Lung (tissue), 12 donors: ENCODE results near the gene SSH3. TPM values are rescaled to one million over a fixed set of nuclear protein-coding genes. Genes with fewer than 3 reads are reported as not detected.

Source experiments
- ATAC-seq: fragments of 200-7000 bp; cut with Tn5 transposase; one replicate; pipeline ENCODE4 v1.9.1; 2020; ENCODE audit warnings: moderate number of reproducible peaks; ENCODE audit not compliant: insufficient read depth, low FRiP score
- DNase-seq, 3 donors: peaks; one replicate each; pipeline ENCODE4 v3.0.0-alpha.2; 2013 to 2017
- H3K27ac ChIP-seq, 2 donors: one replicate each; pipeline ENCODE4 v1.5.1; 2013; ENCODE audit warnings: mild to moderate bottlenecking in 2 of 2, moderate library complexity in 2 of 2, control low read depth in 1 of 2, inconsistent platforms in 1 of 2, low read depth in 1 of 2, low read length in 1 of 2
- H3K27me3 ChIP-seq, 3 donors: one replicate each; pipeline ENCODE4 v1.5.1; 2013; ENCODE audit warnings: low read length in 2 of 3; ENCODE audit not compliant: control insufficient read depth in 3 of 3, insufficient read depth in 3 of 3
- H3K36me3 ChIP-seq, 4 donors: one replicate each; pipeline ENCODE4 v1.5.1; 2013; ENCODE audit warnings: low read length in 4 of 4, mild to moderate bottlenecking in 1 of 4, moderate library complexity in 1 of 4; ENCODE audit not compliant: control insufficient read depth in 4 of 4, insufficient read depth in 4 of 4
- H3K4me1 ChIP-seq, 5 donors: one replicate each; pipeline ENCODE4 v1.5.1; 2013; ENCODE audit warnings: low read length in 5 of 5, mild to moderate bottlenecking in 2 of 5, moderate library complexity in 1 of 5; ENCODE audit not compliant: control insufficient read depth in 5 of 5, insufficient read depth in 5 of 5
- H3K4me3 ChIP-seq: one replicate; pipeline ENCODE4 v1.5.1; 2013; ENCODE audit warnings: mild to moderate bottlenecking, control low read depth, moderate library complexity
- H3K9ac ChIP-seq, 2 donors: one replicate each; pipeline ENCODE4 v1.5.1; 2013; ENCODE audit warnings: low read length in 2 of 2, control low read depth in 1 of 2; ENCODE audit not compliant: insufficient read depth in 1 of 2
- H3K9me3 ChIP-seq, 4 donors: one replicate each; pipeline ENCODE4 v1.5.1; 2013; ENCODE audit warnings: low read length in 3 of 4, mild to moderate bottlenecking in 1 of 4, moderate library complexity in 1 of 4; ENCODE audit not compliant: control insufficient read depth in 4 of 4, insufficient read depth in 3 of 4
- CTCF ChIP-seq: IDR thresholded peaks from 2 replicates; pipeline ENCODE4 v1.5.1; 2012; ENCODE audit warnings: mild to moderate bottlenecking; ENCODE audit errors: control extremely low read depth, extremely low read depth
- WGBS, 2 donors: extraction: QIAGEN DNeasy Blood & Tissue Kit; methylation state at CpG; one replicate each; pipeline ENCODE4 v1.1.7; 2013; 5-methylcytosine and 5-hydroxymethylcytosine counted together
- polyA plus RNA-seq, 2 donors: library from polyadenylated mRNA; stranded (reverse); fragments of 200-250 nt; gene quantifications; one replicate each; pipeline ENCODE4 v1.2.1, GENCODE V29; 2013
- total RNA-seq, 2 donors: library from RNA; depleted of rRNA in 1 of 2; stranded (reverse); fragments of >200 nt in 1 of 2; gene quantifications; one replicate each; pipeline ENCODE4 v1.2.1, GENCODE V29; 2014 to 2021
- donor health status: control.
- donor health status: control.
- donor health status: Bipolar disorder and iron deficiency.
- donor health status: healthy.
- donor health status: DM: yes; HTN: yes; CAD: no.

Gene SSH3
- total and polyA plus RNA-seq, 4 donors = 19.0 to 42.7 (median 27.2) TPM

GRCh38 chr11:67268962-67269268, 34.4 kb upstream of the SSH3 start:
- ATAC-seq = no peak
- H3K27ac ChIP-seq = peak overlapping the region in 1 of 2 donors; percentile 73

GRCh38 chr11:67269401-67270255, 33.7 kb upstream of the SSH3 start:
- TF ChIP-seq CTCF = no peak
- no peak for ATAC-seq
- H3K4me3 ChIP-seq = no peak overlapping the region
- WGBS, 2 donors = 13 to 27% methylated on average over 15 of the region's 15 CpGs
- peak overlapping the region in 1 of 2 donors; percentile 34 for H3K9ac ChIP-seq
- H3K36me3 ChIP-seq = peaks cover 0 to 12% (median 4%) of the 10 kb centered on the region in 4 donors
- H3K9me3 ChIP-seq = no peaks in the 10 kb centered on the region
- DNase-seq = no peak
- peaks cover 20 to 74% (median 41%) of the 10 kb centered on the region in 5 donors for H3K4me1 ChIP-seq
- H3K27ac ChIP-seq = peak overlapping the region; percentile 43 to 73
- H3K27me3 ChIP-seq = no peaks in the 10 kb centered on the region

More at GRCh38 chr11:67268962-67269268, 34.4 kb upstream of the SSH3 start:
- 56 to 69% methylated on average over 13 of the region's 13 CpGs for WGBS, 2 donors
- no peaks in the 10 kb centered on the region for H3K27me3 ChIP-seq
- no peak overlapping the region for H3K9ac ChIP-seq
- no peaks in the 10 kb centered on the region for H3K9me3 ChIP-seq
- H3K4me3 ChIP-seq = no peak overlapping the region
- H3K4me1 ChIP-seq = peaks cover 19 to 71% (median 41%) of the 10 kb centered on the region in 5 donors
- DNase-seq = no peak
- no peak for TF ChIP-seq CTCF
- H3K36me3 ChIP-seq = peaks cover 0 to 12% (median 4%) of the 10 kb centered on the region in 4 donors

GRCh38 chr11:67270256-67271204, 32.8 kb upstream of the SSH3 start:
- H3K9ac ChIP-seq = no peak overlapping the region
- no peak for TF ChIP-seq CTCF
- peak overlapping the region; percentile 43 to 73 for H3K27ac ChIP-seq
- H3K27me3 ChIP-seq = no peaks in the 10 kb centered on the region
- H3K9me3 ChIP-seq = no peaks in the 10 kb centered on the region
- ATAC-seq (no peak), DNase-seq (peak; percentile 69 to 86 (median 71))
- 12 to 21% methylated on average over 28 of the region's 28 CpGs for WGBS, 2 donors
- H3K36me3 ChIP-seq = peaks cover 0 to 12% (median 5%) of the 10 kb centered on the region in 4 donors
- peaks cover 20 to 80% (median 41%) of the 10 kb centered on the region in 5 donors for H3K4me1 ChIP-seq
- H3K4me3 ChIP-seq = no peak overlapping the region
